PFSK-1 (cell line): ENCODE results near the gene TM4SF20.

Source experiments
- POLR2AphosphoS5 ChIP-seq: IDR thresholded peaks from 2 replicates; pipeline ENCODE4 v1.6.1; 2012; ENCODE audit warnings: low read depth, mild to moderate bottlenecking, control low read depth, low read length, moderate library complexity
- SIN3A ChIP-seq: IDR thresholded peaks from 2 replicates; pipeline ENCODE4 v1.6.1; 2012; ENCODE audit warnings: mild to moderate bottlenecking, low read length, moderate library complexity, borderline replicate concordance; ENCODE audit not compliant: insufficient read depth
- TAF1 ChIP-seq: IDR thresholded peaks from 2 replicates; pipeline ENCODE4 v1.6.1; 2012; ENCODE audit warnings: low read length, control low read depth, borderline replicate concordance; ENCODE audit not compliant: insufficient read depth
- TF ChIP-seq, protein P1 (sequence below), 2 experiments: IDR thresholded peaks; 2 replicates each; pipeline versions ENCODE4 v1.6.1 to v1.8.0; 2011 to 2012; ENCODE audit warnings: low read depth in 2 of 2, low read length in 2 of 2, control low read depth in 1 of 2, inconsistent platforms in 1 of 2, mild to moderate bottlenecking in 1 of 2, moderate library complexity in 1 of 2; ENCODE audit not compliant: insufficient read depth in 1 of 2

DNA sequence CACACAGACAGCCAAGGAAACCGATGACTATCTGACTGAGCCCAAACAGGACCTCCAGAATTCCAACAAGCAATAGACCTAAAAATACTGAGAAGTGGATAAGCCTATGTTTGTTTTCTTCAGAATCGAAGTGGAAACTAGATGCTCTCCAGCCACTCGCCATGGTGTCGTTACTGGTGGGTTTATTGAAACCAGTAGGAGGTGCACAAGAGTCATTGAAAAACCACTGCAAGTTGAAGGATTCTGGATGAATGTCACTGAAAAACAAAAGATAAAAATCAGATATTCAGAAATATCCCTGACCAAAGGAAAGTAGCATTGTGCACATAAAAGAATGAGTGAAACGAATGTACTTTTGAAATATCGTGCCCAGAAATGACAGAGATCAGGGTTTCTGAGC is 15.3 kb downstream of the TM4SF20 start:
- TF ChIP-seq SIN3A: no peak
- no peak for TF ChIP-seq TAF1
- TF ChIP-seq POLR2AphosphoS5: no peak
- TF ChIP-seq, protein P1, sequence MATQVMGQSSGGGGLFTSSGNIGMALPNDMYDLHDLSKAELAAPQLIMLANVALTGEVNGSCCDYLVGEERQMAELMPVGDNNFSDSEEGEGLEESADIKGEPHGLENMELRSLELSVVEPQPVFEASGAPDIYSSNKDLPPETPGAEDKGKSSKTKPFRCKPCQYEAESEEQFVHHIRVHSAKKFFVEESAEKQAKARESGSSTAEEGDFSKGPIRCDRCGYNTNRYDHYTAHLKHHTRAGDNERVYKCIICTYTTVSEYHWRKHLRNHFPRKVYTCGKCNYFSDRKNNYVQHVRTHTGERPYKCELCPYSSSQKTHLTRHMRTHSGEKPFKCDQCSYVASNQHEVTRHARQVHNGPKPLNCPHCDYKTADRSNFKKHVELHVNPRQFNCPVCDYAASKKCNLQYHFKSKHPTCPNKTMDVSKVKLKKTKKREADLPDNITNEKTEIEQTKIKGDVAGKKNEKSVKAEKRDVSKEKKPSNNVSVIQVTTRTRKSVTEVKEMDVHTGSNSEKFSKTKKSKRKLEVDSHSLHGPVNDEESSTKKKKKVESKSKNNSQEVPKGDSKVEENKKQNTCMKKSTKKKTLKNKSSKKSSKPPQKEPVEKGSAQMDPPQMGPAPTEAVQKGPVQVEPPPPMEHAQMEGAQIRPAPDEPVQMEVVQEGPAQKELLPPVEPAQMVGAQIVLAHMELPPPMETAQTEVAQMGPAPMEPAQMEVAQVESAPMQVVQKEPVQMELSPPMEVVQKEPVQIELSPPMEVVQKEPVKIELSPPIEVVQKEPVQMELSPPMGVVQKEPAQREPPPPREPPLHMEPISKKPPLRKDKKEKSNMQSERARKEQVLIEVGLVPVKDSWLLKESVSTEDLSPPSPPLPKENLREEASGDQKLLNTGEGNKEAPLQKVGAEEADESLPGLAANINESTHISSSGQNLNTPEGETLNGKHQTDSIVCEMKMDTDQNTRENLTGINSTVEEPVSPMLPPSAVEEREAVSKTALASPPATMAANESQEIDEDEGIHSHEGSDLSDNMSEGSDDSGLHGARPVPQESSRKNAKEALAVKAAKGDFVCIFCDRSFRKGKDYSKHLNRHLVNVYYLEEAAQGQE (IDR thresholded peaks at IDR 0.05; ENCODE audit: insufficient read depth in 1 of 2, low read depth in 2 of 2, low read length in 2 of 2): no peak
